IPS-18c (cell line): ENCODE data around the gene RBBP8NL.
"Not testable (repeated sequence)": the region's sequence is repeated elsewhere in the genome, so short reads cannot be mapped to it uniquely, and the experiment has no call there.

Experiments used
- H3K4me3 ChIP-seq: 2 replicates; pipeline ENCODE4 v1.7.0; 2013; ENCODE audit warnings: low read depth, mild to moderate bottlenecking, low read length, moderate library complexity; ENCODE audit not compliant: insufficient read depth
- H3K9me3 ChIP-seq: one replicate; pipeline ENCODE4 v1.6.1; 2013; ENCODE audit warnings: mild to moderate bottlenecking, low read length, moderate library complexity; ENCODE audit not compliant: control insufficient read depth, insufficient read depth

The RBBP8NL gene

GRCh38 chr20:62378215-62378614 lies 49.1 kb downstream of the RBBP8NL start:
- Histone ChIP-seq H3K9me3 (no peaks in the 10 kb centered on the region), H3K4me3 (no peak overlapping the region)

GRCh38 chr20:62377615-62378178 lies 49.6 kb downstream of the RBBP8NL start:
- Histone ChIP-seq H3K9me3 (no peaks in the 10 kb centered on the region), H3K4me3 (no peak overlapping the region)

DNA sequence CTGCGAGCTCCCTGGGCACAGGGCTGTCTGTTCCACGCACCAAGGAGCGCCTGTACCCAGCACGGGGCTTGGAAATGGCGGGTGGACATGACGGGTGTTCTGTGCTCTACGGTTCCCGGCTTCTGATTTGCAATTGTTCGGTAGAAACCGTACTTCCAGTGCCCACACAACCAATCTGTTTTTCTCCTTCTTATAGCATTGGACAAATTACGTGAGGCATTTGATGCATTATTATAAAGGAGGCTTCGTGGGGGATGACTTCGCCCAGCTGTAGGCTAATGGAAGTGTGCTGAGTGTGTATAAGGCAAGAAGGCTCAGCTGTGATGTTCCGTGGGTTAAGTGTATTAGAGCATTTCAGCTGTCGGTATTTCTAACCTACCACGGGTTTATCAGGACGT lies 50.3 kb downstream of the RBBP8NL start:
- no peak overlapping the region for H3K4me3 ChIP-seq
- no peaks in the 10 kb centered on the region for H3K9me3 ChIP-seq

GRCh38 chr20:62376112-62377063 lies 51.0 kb downstream of the RBBP8NL start:
- no peak overlapping the region for H3K4me3 ChIP-seq
- no peaks in the 10 kb centered on the region for H3K9me3 ChIP-seq

DNA sequence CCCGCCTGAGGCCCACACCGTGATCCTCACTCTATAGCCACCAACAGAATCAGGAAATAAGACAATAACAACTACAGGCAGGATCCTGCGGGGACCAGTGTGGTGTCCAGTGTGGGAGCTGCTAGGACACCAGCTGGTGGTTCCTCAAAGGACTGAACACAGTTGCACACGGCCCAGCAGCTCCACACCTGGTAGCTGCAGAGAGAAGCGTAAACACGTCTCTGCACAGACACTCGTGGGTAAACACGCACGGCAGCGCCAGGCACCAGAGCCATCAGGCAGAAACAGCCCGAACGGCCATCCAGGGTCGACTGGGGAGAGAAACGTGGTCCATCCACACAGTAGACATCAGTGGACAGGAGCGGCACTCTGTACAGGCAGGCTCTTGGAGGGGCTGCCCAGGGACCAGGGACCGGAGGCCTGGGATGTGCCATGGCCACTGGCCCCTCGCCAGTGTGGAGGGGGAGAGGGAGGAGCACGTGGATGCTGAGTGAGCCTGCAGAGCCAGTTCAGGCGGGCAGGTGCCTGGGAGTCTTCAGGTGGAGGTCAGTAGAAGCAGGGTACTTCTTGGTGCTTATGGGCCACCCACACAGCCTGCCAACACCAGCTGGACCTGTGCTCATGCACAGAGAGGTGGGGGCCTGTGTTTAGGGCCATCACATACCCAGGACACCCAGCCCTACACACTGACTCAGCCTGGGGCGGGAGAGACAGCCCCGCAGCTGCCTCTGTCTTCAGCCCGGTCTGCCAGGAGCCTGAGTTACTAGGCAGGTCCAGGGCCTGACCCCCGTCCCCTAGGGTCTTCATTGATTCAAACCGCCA lies 52.8 kb downstream of the RBBP8NL start:
- no peaks in the 10 kb centered on the region for H3K9me3 ChIP-seq
- H3K4me3 ChIP-seq, result no peak overlapping the region

- H3K9me3 ChIP-seq, H3K4me3 ChIP-seq: not testable (repeated sequence)
Observed at GRCh38 chr20:62373631-62374179, 53.6 kb downstream of the RBBP8NL start.

DNA sequence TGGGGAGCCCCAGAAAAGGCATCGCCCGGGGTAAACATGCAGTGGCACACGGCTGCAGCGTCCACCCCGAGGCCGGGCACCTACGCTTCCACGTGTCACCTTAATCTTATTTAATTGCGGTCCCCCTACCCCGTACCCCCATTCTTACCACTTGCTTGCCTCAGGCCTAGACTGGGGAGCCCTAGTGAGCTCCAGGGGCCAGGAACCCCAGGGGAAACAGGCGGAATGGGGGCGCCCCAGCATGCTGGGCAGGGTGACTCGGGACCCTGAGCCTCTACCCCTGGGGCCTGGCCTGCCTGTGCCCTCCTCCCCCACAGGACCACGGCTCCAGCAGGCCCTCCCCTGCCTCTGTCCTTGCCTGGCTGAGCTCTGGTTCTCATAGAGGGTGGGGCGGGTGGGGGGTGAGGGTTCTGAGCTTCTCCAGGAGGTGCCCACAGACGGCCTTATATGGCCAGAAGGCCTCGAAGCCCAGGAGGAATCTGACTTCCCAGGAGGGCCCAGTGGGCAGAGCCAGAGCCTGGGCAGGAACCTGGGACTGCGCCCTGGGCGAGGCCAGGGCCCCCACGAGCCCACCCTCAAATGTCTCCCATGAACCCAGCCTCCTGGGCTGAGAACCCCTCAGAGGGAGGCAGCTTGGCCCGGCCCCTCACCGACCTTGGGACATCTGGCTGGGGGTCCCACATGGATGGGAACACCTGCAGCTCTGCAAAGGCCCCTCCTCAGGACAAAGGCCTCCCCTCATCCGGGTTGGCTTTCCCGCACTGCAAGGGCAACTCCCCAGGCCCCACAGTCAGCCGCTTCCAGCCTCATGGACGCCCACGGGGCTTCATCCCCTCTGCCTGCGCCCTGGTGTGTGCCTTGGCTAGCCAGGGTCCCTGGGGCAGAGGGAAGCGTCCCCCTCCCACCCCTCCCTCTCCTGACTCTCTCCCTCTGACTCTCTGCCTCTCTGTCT lies 55.0 kb downstream of the RBBP8NL start:
- no peak overlapping the region for H3K4me3 ChIP-seq

DNA sequence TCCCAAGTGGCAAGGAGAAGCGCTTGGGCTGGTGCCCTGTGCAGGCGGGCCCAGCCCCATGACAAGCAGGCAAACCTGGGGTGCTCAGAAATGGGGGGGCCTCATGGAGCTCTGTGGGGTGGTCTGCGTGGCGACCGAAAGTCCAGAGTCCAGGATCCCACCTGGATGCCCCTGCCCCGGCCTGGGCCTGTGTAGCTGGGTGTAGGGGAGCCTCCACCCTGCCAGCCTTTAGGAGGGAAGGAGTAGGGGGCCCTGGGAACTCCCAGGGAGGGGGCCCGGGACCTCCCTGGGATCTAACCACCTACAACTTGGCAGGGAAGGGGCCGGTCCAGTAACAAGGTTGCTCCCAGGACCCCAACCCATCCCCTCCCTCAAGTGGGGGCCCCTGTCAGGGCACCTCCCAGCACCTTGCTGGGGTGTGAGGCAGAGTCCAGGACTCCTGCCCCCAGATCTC lies 55.7 kb downstream of the RBBP8NL start:
- H3K4me3 ChIP-seq, result no peak overlapping the region
- no peaks in the 10 kb centered on the region for H3K9me3 ChIP-seq

More for the DNA sequence above, 55.0 kb downstream of the RBBP8NL start:
- H3K9me3 ChIP-seq, result no peaks in the 10 kb centered on the region

DNA sequence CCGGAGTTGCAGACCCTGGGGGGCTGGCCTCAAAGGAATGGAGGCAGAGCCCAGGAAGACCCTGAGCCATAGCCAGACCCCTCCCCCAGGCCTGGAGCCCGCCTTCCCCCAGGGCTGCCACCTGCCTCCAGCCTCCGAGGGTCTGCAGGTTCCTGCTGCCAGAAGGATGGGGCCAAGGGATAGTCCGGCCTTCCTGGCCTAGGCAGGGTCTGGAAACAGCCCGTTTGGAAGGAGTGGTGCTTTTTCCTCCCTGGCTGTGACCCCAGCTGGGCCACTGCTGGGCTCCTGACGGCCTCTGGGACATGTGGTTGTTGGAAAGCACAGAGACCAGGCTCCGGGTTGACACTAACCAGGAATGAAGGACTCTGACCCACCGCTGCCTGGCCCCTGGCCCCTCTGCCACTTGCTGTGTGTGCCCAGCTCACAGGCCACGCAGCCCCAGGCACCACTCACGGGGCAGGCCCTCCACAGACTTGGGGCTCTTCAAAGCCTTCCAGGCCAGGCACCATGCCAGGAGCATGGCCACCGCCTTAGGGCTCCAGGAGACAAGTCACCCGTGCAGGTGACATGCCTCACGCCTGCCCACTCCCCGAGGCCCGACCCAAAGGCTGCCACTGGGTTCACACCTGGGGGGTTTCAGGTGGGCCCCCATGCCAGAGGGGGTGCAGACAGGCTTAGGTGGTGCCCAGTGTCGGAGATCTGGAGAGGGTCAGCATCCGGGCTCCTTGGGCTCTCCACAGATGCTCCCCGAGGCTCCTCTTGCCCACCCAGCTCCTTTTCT lies 56.3 kb downstream of the RBBP8NL start:
- no peak overlapping the region for H3K4me3 ChIP-seq
- no peaks in the 10 kb centered on the region for H3K9me3 ChIP-seq

DNA sequence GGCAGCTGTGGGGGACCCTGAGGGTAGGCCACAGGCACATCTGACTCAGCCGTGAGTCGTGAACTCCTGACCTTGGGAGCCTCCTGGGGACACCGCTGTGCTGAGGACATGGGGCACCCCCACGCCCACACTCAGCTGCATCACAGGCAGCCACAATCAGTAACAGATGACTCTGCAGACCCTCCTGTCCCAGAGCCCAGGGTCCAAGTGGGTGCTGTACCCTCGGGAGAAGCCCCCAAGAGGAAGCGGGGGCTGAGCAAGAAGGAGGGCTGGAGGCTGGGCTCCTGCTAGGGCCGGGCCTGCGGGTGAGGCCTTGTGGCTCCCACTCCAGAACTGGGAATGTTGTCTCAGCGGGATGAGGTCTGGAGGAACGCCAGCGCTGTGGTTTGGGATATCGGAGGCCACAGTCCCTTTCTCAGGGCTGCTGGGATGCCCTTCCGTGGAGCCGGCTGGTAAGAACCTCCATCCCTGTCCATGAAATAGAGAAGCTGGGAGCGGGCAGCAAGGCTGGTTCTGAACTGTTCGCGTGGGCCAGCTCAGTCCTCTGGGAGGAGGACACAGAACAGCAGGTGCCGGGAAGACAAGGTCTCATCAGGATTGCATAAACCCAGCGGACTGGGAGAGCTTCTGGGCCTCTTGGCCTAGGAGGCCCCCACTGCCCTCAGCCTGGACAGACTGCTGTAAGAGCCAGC lies 57.1 kb downstream of the RBBP8NL start:
- peak overlapping the region; percentile 4; the same call in 1 of the 2 replicates for H3K4me3 ChIP-seq
- no peaks in the 10 kb centered on the region for H3K9me3 ChIP-seq

DNA sequence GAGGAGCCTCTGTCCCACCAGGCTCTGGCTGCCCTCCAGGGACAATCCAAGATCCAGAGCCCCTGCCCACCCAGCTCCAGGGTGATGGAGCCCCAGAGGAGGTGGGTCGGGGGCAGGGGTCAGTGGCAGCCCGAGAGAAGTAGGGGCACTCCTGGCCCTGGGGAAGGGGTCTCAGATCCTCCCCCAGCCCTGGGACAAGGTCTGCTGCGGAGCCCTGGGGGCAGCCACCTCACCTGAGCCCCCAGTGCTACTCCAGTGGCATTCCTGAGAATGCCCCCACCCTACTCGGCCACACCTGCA lies 57.6 kb downstream of the RBBP8NL start:
- Histone ChIP-seq H3K9me3 (no peaks in the 10 kb centered on the region), H3K4me3 (peak overlapping the region; percentile 9; the same call in 1 of the 2 replicates)

GRCh38 chr20:62368976-62369814 lies 58.1 kb downstream of the RBBP8NL start:
- Histone ChIP-seq H3K9me3 (no peaks in the 10 kb centered on the region), H3K4me3 (peak overlapping the region; percentile 41)

DNA sequence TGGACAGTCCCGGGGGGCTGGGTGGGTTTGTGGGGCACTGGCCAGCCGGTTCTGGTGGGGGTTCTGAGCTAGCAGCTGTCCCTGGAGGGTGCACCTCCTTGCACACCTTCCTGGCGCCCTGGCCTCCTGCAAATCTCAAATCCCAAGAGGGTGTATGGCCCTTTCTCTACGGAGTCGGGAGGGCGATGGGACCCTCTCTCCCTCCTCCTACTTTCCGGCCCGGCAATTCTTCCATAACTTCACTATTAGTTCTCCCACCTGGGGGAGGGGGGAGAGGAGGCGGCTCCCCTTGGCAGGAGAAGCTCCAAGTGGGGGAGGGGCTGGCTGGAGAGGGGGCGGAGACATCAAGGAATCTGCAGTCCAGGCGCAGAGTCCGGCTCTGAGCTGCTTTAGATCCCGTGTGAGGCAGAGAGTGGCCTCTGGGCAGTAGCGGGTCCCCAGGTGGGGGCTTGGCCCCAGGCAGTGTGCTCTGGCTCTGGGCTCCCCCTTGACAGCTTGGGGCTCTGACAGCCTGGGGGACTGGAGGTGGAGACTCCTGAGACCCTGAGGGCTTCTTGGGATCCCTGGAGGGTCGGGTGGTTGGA lies 58.9 kb downstream of the RBBP8NL start:
- H3K9me3 ChIP-seq, result no peaks in the 10 kb centered on the region
- peak overlapping the region; percentile 41 for H3K4me3 ChIP-seq

DNA sequence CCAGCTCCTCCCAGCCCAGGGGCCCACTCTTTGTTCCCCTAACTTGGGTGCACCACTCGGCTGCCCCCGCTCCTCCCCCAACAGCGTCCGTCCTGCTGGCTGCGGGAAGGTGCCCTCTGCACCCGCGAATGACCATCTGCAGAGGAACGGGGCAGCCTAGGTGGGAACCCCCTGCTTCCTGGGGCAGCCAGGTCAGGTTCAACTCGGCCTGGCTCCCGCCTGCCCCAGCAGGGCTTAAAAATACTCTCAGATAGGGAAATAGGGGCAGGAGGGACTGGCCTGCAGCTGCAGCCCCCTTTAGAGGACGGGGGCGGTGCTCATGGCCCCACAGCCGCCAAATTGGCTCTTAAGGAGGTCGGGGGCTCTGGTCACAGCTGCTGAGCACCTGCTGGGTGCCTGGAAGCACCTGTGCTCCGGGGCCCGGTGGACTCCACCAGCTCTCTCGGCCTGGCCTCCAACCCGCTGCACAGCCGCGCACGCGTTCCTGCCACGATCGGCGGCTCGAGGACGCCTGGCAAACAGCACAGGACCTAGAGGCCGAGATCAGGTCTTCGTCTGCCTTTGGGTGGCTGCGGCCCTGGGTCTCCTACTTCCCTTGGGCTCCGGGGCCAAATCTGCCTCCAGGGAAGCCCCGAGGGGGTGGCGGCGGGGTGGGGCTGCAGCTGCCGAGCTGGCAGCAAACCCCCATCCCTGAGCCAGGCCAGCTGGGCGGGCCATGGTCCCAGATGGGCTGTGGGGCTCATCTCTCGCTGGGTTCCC lies 59.5 kb downstream of the RBBP8NL start:
- no peaks in the 10 kb centered on the region for H3K9me3 ChIP-seq
- peak overlapping the region; percentile 41 for H3K4me3 ChIP-seq
